NCI-H1092 treated with DMSO at 0.1 percent for 48 hours (cell line): ENCODE measurements around the gene CTNNBL1.
A peak's percentile ranks its signal among the peaks of the same experiment; 100 is the strongest.
"Not testable (repeated sequence)": the region's sequence is repeated elsewhere in the genome, so short reads cannot be mapped to it uniquely, and the experiment has no call there.

Experiments used
- DNase-seq: peaks from one replicate; lab custom pipeline; 2025; lab: John Stamatoyannopoulos, UW

Gene CTNNBL1

GRCh38 chr20:37693635-37694626 is at the start of gene CTNNBL1:
Gene CTNNBL1 (plus strand): TSS chr20:37694030. CDS start chr20:37694123, 93 bp downstream.
- peak; percentile 95 for DNase-seq

- DNase-seq, result no peak
Measured at GRCh38 chr20:37644605-37645004, 49.2 kb upstream of the CTNNBL1 start.

GRCh38 chr20:37647946-37648345 is 45.9 kb upstream of the CTNNBL1 start:
- DNase-seq, result no peak

GRCh38 chr20:37649017-37649416 is 44.8 kb upstream of the CTNNBL1 start:
- DNase-seq, result no peak

- no peak for DNase-seq
Measured at GRCh38 chr20:37649676-37650370, 44.0 kb upstream of the CTNNBL1 start.

- no peak for DNase-seq
Measured at GRCh38 chr20:37650661-37651060, 43.2 kb upstream of the CTNNBL1 start.

- peak; percentile 70 for DNase-seq
Measured at GRCh38 chr20:37651932-37652331, 41.9 kb upstream of the CTNNBL1 start.

GRCh38 chr20:37656945-37657344 is 36.9 kb upstream of the CTNNBL1 start:
- no peak for DNase-seq

GRCh38 chr20:37657924-37658804 is 35.7 kb upstream of the CTNNBL1 start:
- no peak for DNase-seq

- DNase-seq, result no peak
Measured at GRCh38 chr20:37661519-37661918, 32.3 kb upstream of the CTNNBL1 start.

- DNase-seq, result no peak
Measured at GRCh38 chr20:37662308-37662707, 31.5 kb upstream of the CTNNBL1 start.

- DNase-seq, result not testable (repeated sequence)
Measured at GRCh38 chr20:37664595-37664994, 29.2 kb upstream of the CTNNBL1 start.

- no peak for DNase-seq
Measured at GRCh38 chr20:37668166-37668565, 25.7 kb upstream of the CTNNBL1 start.

GRCh38 chr20:37669062-37669772 is 24.6 kb upstream of the CTNNBL1 start:
- peak; percentile 51 for DNase-seq

- DNase-seq, result peak; percentile 64
Measured at GRCh38 chr20:37669773-37670236, 24.0 kb upstream of the CTNNBL1 start.

- DNase-seq, result peak; percentile 87
Measured at GRCh38 chr20:37670351-37670791, 23.5 kb upstream of the CTNNBL1 start.

GRCh38 chr20:37672143-37672542 is 21.7 kb upstream of the CTNNBL1 start:
- DNase-seq, result no peak

GRCh38 chr20:37673444-37673843 is 20.4 kb upstream of the CTNNBL1 start:
- peak; percentile 49 for DNase-seq

GRCh38 chr20:37676440-37676839 is 17.4 kb upstream of the CTNNBL1 start:
- no peak for DNase-seq

- no peak for DNase-seq
Measured at GRCh38 chr20:37677969-37678861, 15.6 kb upstream of the CTNNBL1 start.
